Measurements from ENCODE around the gene UTP4.

The UTP4 gene

GRCh38 chr16:69166946-69167930 lies 34.8 kb downstream of the UTP4 start:
- Histone ChIP-seq H3K4me3 (ENCODE audit: low read depth, low read length) (no peak overlapping the region), H3K9me3 (ENCODE audit: control insufficient read depth, insufficient read depth, low read length) (no peaks in the 10 kb centered on the region), H3K4me1 (ENCODE audit: control insufficient read depth, insufficient read depth, low read length) (peaks cover 6% of the 10 kb centered on the region), H3K36me3 (ENCODE audit: control insufficient read depth, insufficient read depth, low read length) (peaks cover 16% of the 10 kb centered on the region), H3K27me3 (ENCODE audit: control insufficient read depth, insufficient read depth, low read length) (no peaks in the 10 kb centered on the region), H3K9ac (ENCODE audit: low read depth, low read length) (no peak overlapping the region)

- Histone ChIP-seq H3K36me3 (ENCODE audit: control insufficient read depth, insufficient read depth, low read length) (peaks cover 16% of the 10 kb centered on the region), H3K27me3 (ENCODE audit: control insufficient read depth, insufficient read depth, low read length) (no peaks in the 10 kb centered on the region), H3K4me1 (ENCODE audit: control insufficient read depth, insufficient read depth, low read length) (peaks cover 6% of the 10 kb centered on the region), H3K4me3 (ENCODE audit: low read depth, low read length) (no peak overlapping the region), H3K9me3 (ENCODE audit: control insufficient read depth, insufficient read depth, low read length) (no peaks in the 10 kb centered on the region), H3K9ac (ENCODE audit: low read depth, low read length) (no peak overlapping the region)
Measured at GRCh38 chr16:69169051-69169450, 36.6 kb downstream of the UTP4 start.

- peaks cover 16% of the 10 kb centered on the region for H3K36me3 ChIP-seq (ENCODE audit: control insufficient read depth, insufficient read depth, low read length)
- no peak overlapping the region for H3K9ac ChIP-seq (ENCODE audit: low read depth, low read length)
- no peaks in the 10 kb centered on the region for H3K27me3 ChIP-seq (ENCODE audit: control insufficient read depth, insufficient read depth, low read length)
- no peaks in the 10 kb centered on the region for H3K9me3 ChIP-seq (ENCODE audit: control insufficient read depth, insufficient read depth, low read length)
- H3K4me3 ChIP-seq (ENCODE audit: low read depth, low read length), result no peak overlapping the region
- H3K4me1 ChIP-seq (ENCODE audit: control insufficient read depth, insufficient read depth, low read length), result peaks cover 6% of the 10 kb centered on the region
Measured at GRCh38 chr16:69169607-69170352, 37.3 kb downstream of the UTP4 start.

- H3K4me1 ChIP-seq (ENCODE audit: control insufficient read depth, insufficient read depth, low read length), result peaks cover 6% of the 10 kb centered on the region
- peaks cover 7% of the 10 kb centered on the region for H3K36me3 ChIP-seq (ENCODE audit: control insufficient read depth, insufficient read depth, low read length)
- H3K9me3 ChIP-seq (ENCODE audit: control insufficient read depth, insufficient read depth, low read length), result no peaks in the 10 kb centered on the region
- no peak overlapping the region for H3K4me3 ChIP-seq (ENCODE audit: low read depth, low read length)
- no peak overlapping the region for H3K9ac ChIP-seq (ENCODE audit: low read depth, low read length)
- H3K27me3 ChIP-seq (ENCODE audit: control insufficient read depth, insufficient read depth, low read length), result no peaks in the 10 kb centered on the region
Measured at GRCh38 chr16:69171325-69172084, 39.1 kb downstream of the UTP4 start.

GRCh38 chr16:69176033-69176800 lies 43.8 kb downstream of the UTP4 start:
- Histone ChIP-seq H3K36me3 (ENCODE audit: control insufficient read depth, insufficient read depth, low read length) (no peaks in the 10 kb centered on the region), H3K4me3 (ENCODE audit: low read depth, low read length) (no peak overlapping the region), H3K4me1 (ENCODE audit: control insufficient read depth, insufficient read depth, low read length) (peaks cover 4% of the 10 kb centered on the region), H3K9ac (ENCODE audit: low read depth, low read length) (no peak overlapping the region), H3K9me3 (ENCODE audit: control insufficient read depth, insufficient read depth, low read length) (no peaks in the 10 kb centered on the region), H3K27me3 (ENCODE audit: control insufficient read depth, insufficient read depth, low read length) (no peaks in the 10 kb centered on the region)

- H3K9me3 ChIP-seq (ENCODE audit: control insufficient read depth, insufficient read depth, low read length), result no peaks in the 10 kb centered on the region
Measured at GRCh38 chr16:69179328-69180010, 47.0 kb downstream of the UTP4 start.

GRCh38 chr16:69180011-69180338 lies 47.5 kb downstream of the UTP4 start:
- Histone ChIP-seq H3K27me3 (ENCODE audit: control insufficient read depth, insufficient read depth, low read length) (no peaks in the 10 kb centered on the region), H3K36me3 (ENCODE audit: control insufficient read depth, insufficient read depth, low read length) (no peaks in the 10 kb centered on the region), H3K4me1 (ENCODE audit: control insufficient read depth, insufficient read depth, low read length) (no peaks in the 10 kb centered on the region), H3K9me3 (ENCODE audit: control insufficient read depth, insufficient read depth, low read length) (no peaks in the 10 kb centered on the region), H3K9ac (ENCODE audit: low read depth, low read length) (no peak overlapping the region), H3K4me3 (ENCODE audit: low read depth, low read length) (no peak overlapping the region)

More at GRCh38 chr16:69179328-69180010, 47.0 kb downstream of the UTP4 start:
- Histone ChIP-seq H3K36me3 (ENCODE audit: control insufficient read depth, insufficient read depth, low read length) (no peaks in the 10 kb centered on the region), H3K27me3 (ENCODE audit: control insufficient read depth, insufficient read depth, low read length) (no peaks in the 10 kb centered on the region), H3K4me1 (ENCODE audit: control insufficient read depth, insufficient read depth, low read length) (no peaks in the 10 kb centered on the region), H3K4me3 (ENCODE audit: low read depth, low read length) (no peak overlapping the region), H3K9ac (ENCODE audit: low read depth, low read length) (no peak overlapping the region)

- no peaks in the 10 kb centered on the region for H3K9me3 ChIP-seq (ENCODE audit: control insufficient read depth, insufficient read depth, low read length)
- H3K4me3 ChIP-seq (ENCODE audit: low read depth, low read length), result no peak overlapping the region
- H3K9ac ChIP-seq (ENCODE audit: low read depth, low read length), result no peak overlapping the region
- peaks cover 4% of the 10 kb centered on the region for H3K4me1 ChIP-seq (ENCODE audit: control insufficient read depth, insufficient read depth, low read length)
- no peaks in the 10 kb centered on the region for H3K27me3 ChIP-seq (ENCODE audit: control insufficient read depth, insufficient read depth, low read length)
- no peaks in the 10 kb centered on the region for H3K36me3 ChIP-seq (ENCODE audit: control insufficient read depth, insufficient read depth, low read length)
Measured at GRCh38 chr16:69182730-69183416, 50.4 kb downstream of the UTP4 start.

GRCh38 chr16:69186642-69187445 lies 54.4 kb downstream of the UTP4 start, which contains the start of gene SNTB2:
Gene SNTB2, plus strand, starts transcription at chr16:69187164. Its CDS starts 3 bp downstream, at chr16:69187167.
- Histone ChIP-seq H3K4me1 (ENCODE audit: control insufficient read depth, insufficient read depth, low read length) (peaks cover 4% of the 10 kb centered on the region), H3K4me3 (ENCODE audit: low read depth, low read length) (peak within 1 kb of the TSS; percentile 88), H3K27me3 (ENCODE audit: control insufficient read depth, insufficient read depth, low read length) (no peaks in the 10 kb centered on the region), H3K9me3 (ENCODE audit: control insufficient read depth, insufficient read depth, low read length) (no peaks in the 10 kb centered on the region), H3K9ac (ENCODE audit: low read depth, low read length) (peak within 1 kb of the TSS; percentile 73), H3K36me3 (ENCODE audit: control insufficient read depth, insufficient read depth, low read length) (no peaks in the 10 kb centered on the region)

All from iPS-15b (cell line).